Epithelial cell of esophagus (primary cell): Measurements from ENCODE around the gene ME3.

ENCODE experiments used
- DNase-seq: peaks from one replicate; pipeline ENCODE4 v3.0.0; 2010; ENCODE audit warnings: low read depth
- H3K4me3 ChIP-seq: 2 replicates; pipeline ENCODE4 v1.5.1; 2011; ENCODE audit warnings: mild to moderate bottlenecking, low read length, control low read depth
- TF ChIP-seq, protein P1 (sequence below): IDR thresholded peaks from 2 replicates; pipeline ENCODE4 v1.5.1; 2011; ENCODE audit warnings: low read depth, mild to moderate bottlenecking, low read length, control low read depth, inconsistent platforms; ENCODE audit not compliant: insufficient read depth; ENCODE audit errors: missing control alignments

Gene ME3

DNA sequence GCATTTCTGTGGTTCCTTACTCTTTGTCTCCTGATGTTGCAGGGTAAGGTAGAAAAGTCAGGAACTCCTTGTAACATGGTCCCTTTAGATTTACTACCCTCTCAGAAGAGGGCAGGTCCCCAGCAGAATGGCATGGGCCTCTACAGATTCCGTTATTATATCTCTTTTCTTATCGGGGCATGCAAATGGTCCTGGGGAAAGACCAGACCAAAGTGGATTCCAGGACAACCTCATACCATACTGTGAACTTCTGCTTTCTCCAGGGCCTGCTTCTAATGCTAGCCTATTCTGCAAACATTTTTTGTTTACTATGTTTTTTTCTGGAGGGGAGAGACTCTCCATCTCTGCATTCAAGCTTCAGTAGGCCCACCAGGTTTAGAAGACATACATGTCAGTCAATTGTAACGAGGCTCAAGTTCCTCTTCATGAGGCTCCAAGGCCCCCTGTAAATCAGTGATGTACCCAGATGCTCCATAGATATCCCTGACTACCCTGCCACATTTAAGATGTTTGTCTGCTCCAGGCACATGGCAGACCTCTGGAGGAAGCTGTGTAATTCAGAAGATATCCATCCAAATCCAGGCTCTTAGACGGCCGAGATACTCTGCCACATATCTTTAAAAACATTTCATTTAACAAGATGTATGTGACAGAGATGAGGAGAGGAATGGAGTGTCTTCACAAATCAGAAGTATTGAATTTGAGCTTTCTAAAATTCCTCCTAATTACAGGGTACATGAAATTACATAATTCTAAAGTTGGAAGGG, 8.5 kb upstream of the ME3 start:
- no peak overlapping the region for H3K4me3 ChIP-seq
- TF ChIP-seq, protein P1, sequence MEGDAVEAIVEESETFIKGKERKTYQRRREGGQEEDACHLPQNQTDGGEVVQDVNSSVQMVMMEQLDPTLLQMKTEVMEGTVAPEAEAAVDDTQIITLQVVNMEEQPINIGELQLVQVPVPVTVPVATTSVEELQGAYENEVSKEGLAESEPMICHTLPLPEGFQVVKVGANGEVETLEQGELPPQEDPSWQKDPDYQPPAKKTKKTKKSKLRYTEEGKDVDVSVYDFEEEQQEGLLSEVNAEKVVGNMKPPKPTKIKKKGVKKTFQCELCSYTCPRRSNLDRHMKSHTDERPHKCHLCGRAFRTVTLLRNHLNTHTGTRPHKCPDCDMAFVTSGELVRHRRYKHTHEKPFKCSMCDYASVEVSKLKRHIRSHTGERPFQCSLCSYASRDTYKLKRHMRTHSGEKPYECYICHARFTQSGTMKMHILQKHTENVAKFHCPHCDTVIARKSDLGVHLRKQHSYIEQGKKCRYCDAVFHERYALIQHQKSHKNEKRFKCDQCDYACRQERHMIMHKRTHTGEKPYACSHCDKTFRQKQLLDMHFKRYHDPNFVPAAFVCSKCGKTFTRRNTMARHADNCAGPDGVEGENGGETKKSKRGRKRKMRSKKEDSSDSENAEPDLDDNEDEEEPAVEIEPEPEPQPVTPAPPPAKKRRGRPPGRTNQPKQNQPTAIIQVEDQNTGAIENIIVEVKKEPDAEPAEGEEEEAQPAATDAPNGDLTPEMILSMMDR = no peak
- no peak for DNase-seq

DNA sequence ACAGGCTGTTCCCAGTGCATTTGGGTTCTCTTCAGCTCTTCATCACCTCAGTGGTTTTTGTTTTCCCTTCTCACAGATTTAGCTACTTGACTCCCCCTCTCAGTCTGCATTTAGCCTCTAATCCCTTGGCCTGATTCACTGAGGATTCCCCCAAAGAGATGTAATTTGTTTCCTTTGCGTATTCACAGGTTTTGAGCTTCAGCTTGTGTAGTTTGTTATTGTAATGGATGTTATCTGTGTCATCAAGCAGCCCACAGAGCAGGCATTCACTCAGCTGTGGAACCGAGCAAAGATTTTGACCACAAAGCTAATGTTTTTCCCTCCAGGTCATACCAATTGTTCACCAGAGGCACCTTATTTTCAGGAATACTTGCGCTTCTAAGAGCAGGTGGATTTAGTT, 6.4 kb upstream of the ME3 start:
- H3K4me3 ChIP-seq = no peak overlapping the region
- no peak for DNase-seq
- TF ChIP-seq, protein P1 = no peak

DNA sequence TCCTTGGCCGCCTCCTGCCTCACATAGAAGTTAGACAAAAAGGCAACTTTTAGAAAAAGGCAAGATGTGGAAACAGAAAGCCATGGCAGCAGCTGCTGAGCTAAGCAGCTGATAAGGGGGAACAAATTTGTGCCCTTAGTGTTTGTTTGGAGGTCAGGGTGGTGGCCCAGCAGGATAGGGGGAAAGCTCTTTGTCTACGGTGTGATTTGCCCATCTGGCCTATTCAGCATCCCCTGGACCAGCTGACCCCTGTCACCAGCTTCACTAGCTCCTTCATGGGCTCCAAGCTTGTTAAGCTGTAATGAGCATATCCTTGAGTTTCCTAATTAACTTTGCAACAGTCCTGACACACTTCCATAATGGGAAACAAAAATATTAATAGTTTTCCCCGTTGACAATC, 5.9 kb upstream of the ME3 start:
- TF ChIP-seq, protein P1 = no peak
- H3K4me3 ChIP-seq = no peak overlapping the region
- DNase-seq = no peak

DNA sequence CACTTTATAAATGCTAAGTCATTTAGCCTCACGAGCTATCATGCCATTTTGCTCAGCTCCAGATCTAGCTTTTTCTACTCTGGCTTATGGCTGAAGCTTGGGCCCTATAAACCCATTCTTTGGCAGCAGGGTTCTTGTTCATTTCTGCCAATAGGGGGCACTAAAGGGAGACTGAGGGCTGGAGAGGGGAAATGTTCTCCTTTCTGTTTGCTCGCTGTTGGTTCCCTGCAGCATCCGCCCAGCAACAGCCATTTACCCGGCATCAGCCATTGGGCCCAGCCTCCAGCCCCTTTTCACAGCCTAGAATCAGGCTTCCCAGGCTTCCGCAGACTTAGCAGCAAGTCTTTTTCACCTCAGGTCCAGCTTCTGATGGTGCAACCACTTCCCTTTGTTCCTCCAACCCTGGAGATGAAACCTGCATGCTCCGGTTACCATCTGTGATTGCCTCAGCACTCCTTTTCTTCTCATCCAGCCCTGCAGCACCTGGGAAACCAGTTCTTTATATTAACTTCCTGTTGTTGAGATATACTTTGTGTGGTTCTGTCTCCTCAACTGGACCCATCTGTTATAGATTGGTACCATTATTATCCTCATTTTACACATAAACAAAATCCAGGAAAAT, 4.2 kb upstream of the ME3 start:
- no peak overlapping the region for H3K4me3 ChIP-seq
- peak; percentile 59 for DNase-seq
- TF ChIP-seq, protein P1 = peak; percentile 39

DNA sequence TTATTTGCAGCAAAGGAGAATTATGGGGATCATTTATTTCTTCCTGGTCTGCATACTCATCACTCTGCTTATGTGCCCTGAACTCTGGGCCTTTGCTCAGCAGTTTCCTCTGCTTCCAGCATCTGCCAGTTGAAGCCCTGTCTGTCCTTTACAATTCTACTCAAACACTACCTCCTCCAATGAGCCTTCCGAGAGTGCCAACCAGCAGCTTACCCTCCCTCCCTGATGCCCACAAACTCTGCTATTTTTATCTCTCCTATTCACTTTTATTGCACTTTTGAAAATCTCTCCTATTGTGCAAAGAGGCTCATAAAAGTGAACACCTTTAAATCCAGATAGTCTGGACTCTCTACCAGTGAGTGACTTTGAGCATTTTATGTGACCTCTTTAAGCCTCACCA, 3.6 kb upstream of the ME3 start:
- TF ChIP-seq, protein P1 = no peak
- no peak for DNase-seq
- no peak overlapping the region for H3K4me3 ChIP-seq

DNA sequence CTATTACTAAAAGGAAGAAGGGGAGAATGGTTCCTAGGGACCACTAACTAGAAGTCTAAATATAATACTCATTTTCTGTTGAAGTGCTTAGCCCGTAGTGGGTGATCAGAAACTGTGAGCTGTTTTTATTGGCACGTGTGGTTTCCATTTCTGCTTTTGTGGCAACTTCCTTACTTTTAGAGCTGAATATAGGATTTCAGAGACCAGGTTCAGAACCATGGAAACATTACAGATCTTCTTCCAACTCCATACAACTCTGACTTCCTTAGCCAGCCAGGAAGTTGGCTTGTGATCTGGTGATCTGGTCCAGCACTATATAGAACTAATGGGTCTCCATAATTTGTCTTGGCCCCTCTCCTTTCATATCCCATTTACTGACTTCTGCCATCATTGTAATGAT, 2.6 kb upstream of the ME3 start:
- no peak for DNase-seq
- TF ChIP-seq, protein P1 = no peak
- no peak overlapping the region for H3K4me3 ChIP-seq
